Measurements from ENCODE around the gene ZNF217. TPM values are rescaled to one million over a fixed set of nuclear protein-coding genes. Genes with fewer than 3 reads are reported as not detected.
A peak's percentile ranks its signal among the peaks of the same experiment; 100 is the strongest.
"Not testable (repeated sequence)": the region's sequence is repeated elsewhere in the genome, so short reads cannot be mapped to it uniquely, and the experiment has no call there.

The ZNF217 gene
- total RNA-seq, 1 experiment from 2014 or later: 14.1 TPM

- H3K36me3 ChIP-seq: peaks cover 77% of the 10 kb centered on the region
- no peak overlapping the region for H3K27ac ChIP-seq
- no peaks in the 10 kb centered on the region for H3K9me3 ChIP-seq (replicated peaks)
- no peak overlapping the region for H3K4me3 ChIP-seq
- no peaks in the 10 kb centered on the region for H3K4me1 ChIP-seq (replicated peaks)
- H3K27me3 ChIP-seq (replicated peaks): no peaks in the 10 kb centered on the region
- no peak for DNase-seq (ENCODE audit: low read depth in 1 of 2, low spot score in 2 of 2)
Measured at GRCh38 chr20:53568351-53568750, 25.3 kb downstream of the ZNF217 start.

DNA sequence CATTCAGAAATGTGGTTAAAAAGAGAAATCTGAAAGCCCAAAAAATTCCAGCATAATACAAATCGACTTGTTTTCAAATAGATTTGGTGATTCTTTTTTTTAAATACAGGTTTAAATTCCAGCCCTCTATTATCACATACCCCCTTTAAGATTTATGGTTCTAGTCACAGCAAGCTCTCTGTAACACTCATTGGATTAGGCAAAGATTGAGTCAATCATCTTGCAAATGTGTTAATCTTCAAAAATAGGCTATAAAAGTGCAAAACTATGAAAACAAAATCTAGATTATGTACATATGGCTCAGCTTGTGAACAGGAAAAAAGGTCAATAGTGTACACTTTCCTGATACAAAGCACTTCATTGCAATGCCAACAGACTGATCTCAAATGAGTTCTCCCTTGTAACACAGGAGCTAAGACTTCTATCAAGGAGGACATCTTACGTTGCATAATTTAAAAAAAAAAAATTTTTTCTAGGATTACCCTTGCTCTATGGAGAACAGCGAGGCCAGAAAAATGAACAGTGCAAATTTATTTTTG is 26.2 kb downstream of the ZNF217 start:
- DNase-seq (ENCODE audit: low read depth in 1 of 2, low spot score in 2 of 2): no peak
- H3K36me3 ChIP-seq: peaks cover 68% of the 10 kb centered on the region
- H3K27ac ChIP-seq: no peak overlapping the region
- H3K4me1 ChIP-seq (replicated peaks): no peaks in the 10 kb centered on the region
- H3K4me3 ChIP-seq: no peak overlapping the region
- no peaks in the 10 kb centered on the region for H3K9me3 ChIP-seq (replicated peaks)
- no peaks in the 10 kb centered on the region for H3K27me3 ChIP-seq (replicated peaks)

- H3K27ac ChIP-seq; H3K9me3 ChIP-seq (replicated peaks); H3K27me3 ChIP-seq (replicated peaks); H3K4me3 ChIP-seq; DNase-seq (ENCODE audit: low read depth in 1 of 2, low spot score in 2 of 2); H3K4me1 ChIP-seq (replicated peaks): not testable (repeated sequence)
- peaks cover 59% of the 10 kb centered on the region for H3K36me3 ChIP-seq
Measured at GRCh38 chr20:53566623-53567022, 27.0 kb downstream of the ZNF217 start.

DNA sequence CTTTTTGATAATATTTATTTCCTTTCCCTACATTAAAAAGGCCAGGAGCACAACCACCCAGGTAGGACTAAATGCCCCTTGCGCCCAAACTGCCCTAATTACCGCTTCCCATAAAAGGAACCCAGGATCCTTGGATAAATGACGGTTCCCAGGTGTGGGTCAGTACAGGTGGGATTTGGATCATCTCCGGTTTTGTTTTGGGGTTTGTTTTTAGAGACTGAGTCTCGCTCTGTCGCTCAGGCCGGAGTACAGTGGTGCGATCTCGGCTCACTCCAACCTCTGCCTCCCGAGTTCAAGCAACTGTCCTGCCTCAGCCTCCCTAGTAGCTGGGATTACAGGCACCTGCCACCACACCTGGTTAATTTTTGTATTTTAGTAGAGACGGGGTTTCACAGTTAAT is 28.4 kb downstream of the ZNF217 start:
- Histone ChIP-seq H3K27me3 (replicated peaks) (no peaks in the 10 kb centered on the region), H3K36me3 (peaks cover 47% of the 10 kb centered on the region), H3K4me1 (replicated peaks) (peaks cover 1% of the 10 kb centered on the region), H3K4me3 (no peak overlapping the region), H3K27ac (no peak overlapping the region), H3K9me3 (replicated peaks) (no peaks in the 10 kb centered on the region)
- DNase-seq (ENCODE audit: low read depth in 1 of 2, low spot score in 2 of 2): no peak

DNA sequence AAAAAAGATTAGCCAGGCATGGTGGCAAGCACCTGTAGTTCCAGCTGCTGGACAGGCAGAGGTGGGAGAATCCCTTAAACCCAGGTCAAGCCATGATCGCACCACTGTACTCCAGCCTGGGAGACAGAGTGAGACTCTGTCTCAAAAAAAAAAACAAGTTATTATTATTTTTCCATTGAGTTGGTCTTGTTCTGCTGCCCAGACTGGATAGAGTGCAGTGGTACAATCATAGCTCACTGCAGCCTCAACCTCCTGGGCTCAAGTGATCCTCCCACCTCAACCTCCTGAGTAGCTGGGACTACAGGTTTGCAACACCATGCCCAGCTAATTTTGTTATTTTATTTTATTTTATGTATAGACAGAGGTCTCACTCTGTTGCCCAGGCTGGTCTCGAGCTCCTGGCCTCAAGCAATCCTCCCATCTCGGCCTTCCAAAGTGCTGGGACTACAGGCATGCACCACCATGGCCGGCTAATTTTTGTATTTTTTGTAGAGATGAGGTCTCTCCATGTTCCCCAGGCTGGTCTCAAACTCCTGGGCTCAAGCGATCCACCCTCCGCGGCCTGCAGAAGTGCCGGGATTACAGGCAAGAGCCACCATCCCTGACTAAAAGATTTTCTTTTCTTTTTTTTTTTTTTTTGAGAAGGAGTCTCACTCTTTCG is 31.4 kb downstream of the ZNF217 start:
- not testable (repeated sequence) for H3K27ac ChIP-seq; DNase-seq (ENCODE audit: low read depth in 1 of 2, low spot score in 2 of 2); H3K4me3 ChIP-seq; H3K9me3 ChIP-seq (replicated peaks); H3K27me3 ChIP-seq (replicated peaks)
- peaks cover 16% of the 10 kb centered on the region for H3K4me1 ChIP-seq (replicated peaks)
- H3K36me3 ChIP-seq: peaks cover 19% of the 10 kb centered on the region

- no peak for DNase-seq (ENCODE audit: low read depth in 1 of 2, low spot score in 2 of 2)
- Histone ChIP-seq H3K36me3 (peaks cover 16% of the 10 kb centered on the region), H3K4me3 (no peak overlapping the region), H3K27me3 (replicated peaks) (no peaks in the 10 kb centered on the region), H3K27ac (no peak overlapping the region), H3K4me1 (replicated peaks) (peaks cover 16% of the 10 kb centered on the region), H3K9me3 (replicated peaks) (no peaks in the 10 kb centered on the region)
Measured at GRCh38 chr20:53561505-53561904, 32.1 kb downstream of the ZNF217 start.

- peak in 1 of 2 experiments; percentile 48 for DNase-seq (ENCODE audit: low read depth in 1 of 2, low spot score in 2 of 2)
- no peak overlapping the region for H3K4me3 ChIP-seq
Measured at GRCh38 chr20:53559816-53560215, 33.8 kb downstream of the ZNF217 start.

GRCh38 chr20:53557130-53557529 is 36.5 kb downstream of the ZNF217 start:
- no peak overlapping the region for H3K27ac ChIP-seq
- no peaks in the 10 kb centered on the region for H3K9me3 ChIP-seq (replicated peaks)
- H3K4me3 ChIP-seq: no peak overlapping the region
- peaks cover 16% of the 10 kb centered on the region for H3K4me1 ChIP-seq (replicated peaks)
- no peaks in the 10 kb centered on the region for H3K27me3 ChIP-seq (replicated peaks)
- no peaks in the 10 kb centered on the region for H3K36me3 ChIP-seq
- DNase-seq (ENCODE audit: low read depth in 1 of 2, low spot score in 2 of 2): no peak

More at GRCh38 chr20:53559816-53560215, 33.8 kb downstream of the ZNF217 start:
- Histone ChIP-seq H3K4me1 (replicated peaks) (peaks cover 16% of the 10 kb centered on the region), H3K9me3 (replicated peaks) (no peaks in the 10 kb centered on the region), H3K27me3 (replicated peaks) (no peaks in the 10 kb centered on the region), H3K27ac (no peak overlapping the region), H3K36me3 (peaks cover 10% of the 10 kb centered on the region)

DNA sequence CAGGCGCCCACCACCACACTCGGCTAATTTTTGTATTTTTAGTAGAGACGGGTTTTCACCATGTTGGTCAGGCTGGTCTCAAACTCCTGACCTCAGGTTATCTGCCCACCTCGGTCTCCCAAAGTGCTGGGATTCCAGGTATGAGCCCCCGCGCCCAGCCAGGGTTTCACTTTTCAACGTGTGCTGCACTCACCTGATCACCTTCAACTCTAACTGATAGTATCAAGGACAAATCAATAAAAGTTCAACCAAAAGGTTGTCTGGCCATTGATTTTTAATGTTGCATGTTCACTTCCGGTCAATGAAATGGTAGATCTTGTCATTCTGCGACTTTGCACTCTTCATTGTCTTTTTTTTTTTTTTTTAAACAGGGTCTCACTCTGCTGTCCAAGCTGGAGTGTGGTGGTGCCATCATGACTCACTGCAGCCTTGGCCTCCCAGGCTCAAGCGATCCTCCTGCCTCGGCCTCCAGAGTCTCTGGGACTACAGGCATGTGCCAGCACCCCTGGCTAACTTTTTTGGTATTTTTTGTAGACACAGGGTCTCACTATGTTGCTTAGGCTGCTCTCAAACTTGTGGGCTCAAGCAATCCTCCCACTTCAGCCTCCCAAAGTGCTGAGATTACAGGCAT is 37.3 kb downstream of the ZNF217 start:
- no peak for DNase-seq (ENCODE audit: low read depth in 1 of 2, low spot score in 2 of 2)
- peaks cover 16% of the 10 kb centered on the region for H3K4me1 ChIP-seq (replicated peaks)

GRCh38 chr20:53555816-53556215 is 37.8 kb downstream of the ZNF217 start:
- no peaks in the 10 kb centered on the region for H3K9me3 ChIP-seq (replicated peaks)
- H3K4me1 ChIP-seq (replicated peaks): peaks cover 16% of the 10 kb centered on the region
- H3K27ac ChIP-seq: no peak overlapping the region
- no peak for DNase-seq (ENCODE audit: low read depth in 1 of 2, low spot score in 2 of 2)
- no peaks in the 10 kb centered on the region for H3K36me3 ChIP-seq
- H3K27me3 ChIP-seq (replicated peaks): no peaks in the 10 kb centered on the region
- no peak overlapping the region for H3K4me3 ChIP-seq

More for the DNA sequence above, 37.3 kb downstream of the ZNF217 start:
- H3K4me3 ChIP-seq: no peak overlapping the region
- H3K9me3 ChIP-seq (replicated peaks): no peaks in the 10 kb centered on the region
- no peaks in the 10 kb centered on the region for H3K27me3 ChIP-seq (replicated peaks)
- H3K36me3 ChIP-seq: no peaks in the 10 kb centered on the region
- no peak overlapping the region for H3K27ac ChIP-seq

DNA sequence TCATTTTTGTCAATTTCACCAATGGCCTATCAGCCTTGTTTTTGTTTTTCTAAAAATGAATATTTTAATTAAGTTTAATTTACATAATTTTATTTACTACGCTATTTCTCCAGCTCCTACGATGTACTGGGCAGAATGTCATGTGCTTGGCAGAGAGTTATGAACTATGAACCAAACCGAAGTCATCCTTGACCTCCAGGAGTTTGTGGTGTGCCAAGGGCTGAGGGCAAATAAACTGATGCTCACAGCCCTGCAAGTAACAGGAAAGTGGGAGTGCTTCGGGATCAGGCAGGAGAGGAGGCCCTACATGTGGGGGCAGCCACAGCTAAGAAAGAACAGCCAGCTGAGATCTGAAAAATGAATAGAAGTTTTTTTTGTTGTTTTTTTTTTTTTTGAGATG is 38.6 kb downstream of the ZNF217 start:
- no peak overlapping the region for H3K27ac ChIP-seq
- H3K27me3 ChIP-seq (replicated peaks): no peaks in the 10 kb centered on the region
- peaks cover 13% of the 10 kb centered on the region for H3K4me1 ChIP-seq (replicated peaks)
- H3K4me3 ChIP-seq: no peak overlapping the region
- no peak for DNase-seq (ENCODE audit: low read depth in 1 of 2, low spot score in 2 of 2)
- H3K9me3 ChIP-seq (replicated peaks): no peaks in the 10 kb centered on the region
- H3K36me3 ChIP-seq: no peaks in the 10 kb centered on the region

GRCh38 chr20:53552572-53552893 is 41.1 kb downstream of the ZNF217 start:
- not testable (repeated sequence) for H3K4me3 ChIP-seq; DNase-seq (ENCODE audit: low read depth in 1 of 2, low spot score in 2 of 2); H3K27me3 ChIP-seq (replicated peaks); H3K27ac ChIP-seq; H3K36me3 ChIP-seq; H3K9me3 ChIP-seq (replicated peaks); H3K4me1 ChIP-seq (replicated peaks)

- H3K4me3 ChIP-seq; H3K27ac ChIP-seq; DNase-seq (ENCODE audit: low read depth in 1 of 2, low spot score in 2 of 2); H3K36me3 ChIP-seq; H3K9me3 ChIP-seq (replicated peaks); H3K4me1 ChIP-seq (replicated peaks); H3K27me3 ChIP-seq (replicated peaks): not testable (repeated sequence)
Measured at GRCh38 chr20:53551719-53552571, 41.7 kb downstream of the ZNF217 start.

Data from SJSA1 (cell line).